Activated B cell treated with CpG ODN at 0.5 μM for 24 hours (primary cell): Measurements from ENCODE around the gene RCE1. TPM values are rescaled to one million over a fixed set of nuclear protein-coding genes. Genes with fewer than 3 reads are reported as not detected.

ENCODE experiments used
- ATAC-seq: fragments of 200-7000 bp; cut with Tn5 transposase; one replicate; pipeline ENCODE4 v1.10.0; 2021; ENCODE audit warnings: low read depth, mild to moderate bottlenecking, moderate library complexity
- CTCF ChIA-PET: fragments of 350-600 bp; sonication (Branson Sonifier 250); formaldehyde crosslinking; loops from one replicate; lab custom pipeline; 2021; ENCODE audit warnings: antibody characterized with exemption; lab: Charles Lee
- POLR2A ChIA-PET: fragments of 350-600 bp; sonication (Branson Sonifier 250); formaldehyde crosslinking; loops from one replicate; lab custom pipeline; 2021; ENCODE audit warnings: antibody characterized with exemption; lab: Charles Lee
- DNase-seq: peaks from one replicate; pipeline ENCODE4 v3.0.0; 2022
- H3K27ac Mint-ChIP-seq: one replicate; pipeline ENCODE4 v1.8.0; 2020; ENCODE audit warnings: mixed read lengths
- H3K27me3 Mint-ChIP-seq: one replicate; pipeline ENCODE4 v1.8.0; 2021; ENCODE audit warnings: mixed read lengths
- H3K36me3 Mint-ChIP-seq: one replicate; pipeline ENCODE4 v1.8.0; 2021; ENCODE audit warnings: low read depth, mixed read lengths
- H3K4me1 Mint-ChIP-seq: one replicate; pipeline ENCODE4 v1.8.0; 2021; ENCODE audit warnings: mixed read lengths
- H3K4me3 Mint-ChIP-seq: one replicate; pipeline ENCODE4 v1.8.0; 2020; ENCODE audit warnings: mild to moderate bottlenecking, mixed read lengths
- H3K9me3 Mint-ChIP-seq: one replicate; pipeline ENCODE4 v1.8.0; 2020; ENCODE audit warnings: mixed read lengths
- CTCF ChIP-seq: fragments of 200-600 bp; IDR thresholded peaks from one replicate; pipeline ENCODE4 v1.8.0; 2022; ENCODE audit warnings: antibody characterized with exemption, mild to moderate bottlenecking
- intact Hi-C: fragments of 100-400 bp; cut with micrococcal nuclease; formaldehyde crosslinking; loops from one replicate; pipeline ENCODE4 v1.15.1; 2024
- total RNA-seq: library from RNA; stranded (reverse); gene quantifications from 2 replicates; pipeline ENCODE4 v1.2.3, GENCODE V29; 2022

The RCE1 gene
- total RNA-seq, 1 donor from 2014 or later: 21.4 TPM

GRCh38 chr11:66877588-66878385 lies 34.5 kb downstream of the RCE1 start:
- Mint-ChIP-seq H3K36me3 (no peaks in the 10 kb centered on the region), H3K27me3 (peaks cover 16% of the 10 kb centered on the region), H3K4me3 (no peak overlapping the region), H3K4me1 (no peaks in the 10 kb centered on the region), H3K27ac (no peak overlapping the region), H3K9me3 (no peaks in the 10 kb centered on the region)
- TF ChIP-seq CTCF: no peak
- CTCF ChIA-PET: interaction anchor here (1.2 kb wide), 1 partner anchor 43 kb away, joined by 3 read pairs; no protein-coding TSS in a partner anchor
- ATAC-seq (no peak), DNase-seq (no peak)
- intact Hi-C loops: no loop called here
- POLR2A ChIA-PET: interaction anchor here (1.4 kb wide), 1 partner anchor 35 kb away, joined by 4 read pairs; no protein-coding TSS in a partner anchor

GRCh38 chr11:66878474-66878873 lies 35.2 kb downstream of the RCE1 start:
- POLR2A ChIA-PET: interaction anchor here (1.4 kb wide), 1 partner anchor 36 kb away, joined by 4 read pairs; no protein-coding TSS in a partner anchor
- Mint-ChIP-seq H3K9me3 (no peaks in the 10 kb centered on the region), H3K36me3 (no peaks in the 10 kb centered on the region), H3K4me1 (no peaks in the 10 kb centered on the region), H3K27ac (no peak overlapping the region), H3K4me3 (no peak overlapping the region), H3K27me3 (peaks cover 16% of the 10 kb centered on the region)
- intact Hi-C loops: no loop called here
- no peak for TF ChIP-seq CTCF
- CTCF ChIA-PET: interaction anchor here (1.2 kb wide), 1 partner anchor 44 kb away, joined by 3 read pairs; no protein-coding TSS in a partner anchor
- ATAC-seq: no peak
- DNase-seq: no peak

GRCh38 chr11:66879000-66879399 lies 35.8 kb downstream of the RCE1 start:
- CTCF ChIA-PET: interaction anchor here (1.2 kb wide), 1 partner anchor 44 kb away, joined by 3 read pairs; no protein-coding TSS in a partner anchor
- no peak overlapping the region for H3K4me3 Mint-ChIP-seq
- no peaks in the 10 kb centered on the region for H3K4me1 Mint-ChIP-seq

GRCh38 chr11:66879583-66879982 lies 36.3 kb downstream of the RCE1 start:
- Mint-ChIP-seq H3K9me3 (no peaks in the 10 kb centered on the region), H3K36me3 (no peaks in the 10 kb centered on the region), H3K27me3 (peaks cover 10% of the 10 kb centered on the region), H3K27ac (no peak overlapping the region), H3K4me3 (no peak overlapping the region), H3K4me1 (no peaks in the 10 kb centered on the region)
- intact Hi-C loops: no loop called here
- CTCF ChIA-PET: no interaction called here
- no peak for DNase-seq
- no peak for ATAC-seq
- no peak for TF ChIP-seq CTCF
- POLR2A ChIA-PET: no interaction called here

More at GRCh38 chr11:66879000-66879399, 35.8 kb downstream of the RCE1 start:
- Mint-ChIP-seq H3K9me3 (no peaks in the 10 kb centered on the region), H3K36me3 (no peaks in the 10 kb centered on the region), H3K27ac (no peak overlapping the region), H3K27me3 (peaks cover 16% of the 10 kb centered on the region)
- POLR2A ChIA-PET: interaction anchor here (1.4 kb wide), 1 partner anchor 36 kb away, joined by 4 read pairs; no protein-coding TSS in a partner anchor
- no peak for ATAC-seq
- DNase-seq: no peak
- intact Hi-C loops: no loop called here
- TF ChIP-seq CTCF: no peak

- no peak for DNase-seq
- intact Hi-C loops: no loop called here
- Mint-ChIP-seq H3K27me3 (peaks cover 7% of the 10 kb centered on the region), H3K9me3 (no peaks in the 10 kb centered on the region), H3K4me3 (no peak overlapping the region), H3K36me3 (no peaks in the 10 kb centered on the region), H3K4me1 (no peaks in the 10 kb centered on the region), H3K27ac (no peak overlapping the region)
- ATAC-seq: no peak
- no peak for TF ChIP-seq CTCF
- ChIA-PET CTCF (no interaction called here), POLR2A (no interaction called here)
Measured at GRCh38 chr11:66879999-66880398, 36.8 kb downstream of the RCE1 start.
